NT2/D1 (cell line): ENCODE measurements around the gene RTN4RL2.

Source experiments
- SUZ12 ChIP-seq: IDR thresholded peaks from 2 replicates; pipeline ENCODE4 v1.6.1; 2011; ENCODE audit not compliant: insufficient read length, insufficient read depth; ENCODE audit errors: extremely low read depth
- YY1 ChIP-seq: IDR thresholded peaks from 2 replicates; pipeline ENCODE4 v1.6.1; 2011; ENCODE audit not compliant: insufficient read length, insufficient read depth
- ZNF274 ChIP-seq: IDR thresholded peaks from 2 replicates; pipeline ENCODE4 v1.6.1; 2011; ENCODE audit warnings: mild to moderate bottlenecking, low read depth, low read length

DNA sequence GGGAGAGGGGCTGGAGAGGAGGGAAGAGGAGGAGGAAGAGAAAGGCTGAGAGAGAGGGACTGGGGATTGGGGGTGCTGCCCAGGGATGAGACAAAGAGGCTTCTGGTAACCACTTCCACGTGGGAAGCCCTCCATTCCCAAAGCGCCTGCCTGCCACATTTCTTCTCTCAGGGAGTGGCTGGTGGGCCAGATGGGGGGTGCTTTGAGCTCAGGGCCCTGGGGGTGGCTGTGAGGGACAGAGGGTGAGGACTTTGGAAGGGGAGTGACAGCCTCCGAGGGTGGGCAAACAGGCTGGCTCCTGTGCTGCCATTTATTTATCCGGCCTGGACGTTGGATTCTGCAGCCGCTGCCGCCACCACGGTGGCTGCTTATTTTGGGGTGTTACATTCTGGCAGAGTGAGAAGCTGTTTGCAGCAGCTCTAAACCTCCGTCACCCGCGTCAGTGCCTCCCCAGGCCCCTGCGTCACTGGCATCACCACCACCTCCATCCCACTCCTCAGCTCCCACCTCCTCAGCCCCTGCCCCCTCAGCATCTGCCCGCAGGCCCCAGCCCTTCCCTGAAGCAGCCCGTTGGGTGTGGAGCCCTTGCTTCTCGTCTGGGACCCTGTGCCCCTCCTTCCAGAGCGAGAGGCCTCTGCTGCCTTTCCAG lies 1.6 kb downstream of the RTN4RL2 start:
- TF ChIP-seq YY1 (no peak), SUZ12 (no peak), ZNF274 (no peak)
